ENCODE results near the gene TTC22. TPM values are rescaled to one million over a fixed set of nuclear protein-coding genes. Genes with fewer than 3 reads are reported as not detected.
A peak's percentile ranks its signal among the peaks of the same experiment; 100 is the strongest.

Gene TTC22
- total RNA-seq, 1 donor from 2014 or later, result not detected

GRCh38 chr1:54792686-54793282, 8.3 kb downstream of the TTC22 start:
- DNase-seq (ENCODE audit: extremely low spot score, unreplicated experiment), result no peak
- Mint-ChIP-seq H3K9me3 (ENCODE audit: unreplicated experiment) (no peaks in the 10 kb centered on the region), H3K4me1 (ENCODE audit: unreplicated experiment) (no peaks in the 10 kb centered on the region), H3K36me3 (ENCODE audit: unreplicated experiment) (no peaks in the 10 kb centered on the region), H3K27me3 (ENCODE audit: unreplicated experiment) (peaks cover 25% of the 10 kb centered on the region), H3K27ac (ENCODE audit: unreplicated experiment) (no peak overlapping the region), H3K4me3 (ENCODE audit: unreplicated experiment) (no peak overlapping the region)
- no peak for TF ChIP-seq CTCF (IDR thresholded peaks at IDR 0.05)

GRCh38 chr1:54791880-54792522, 9.1 kb downstream of the TTC22 start:
- no peaks in the 10 kb centered on the region for H3K4me1 Mint-ChIP-seq (ENCODE audit: unreplicated experiment)
- no peak overlapping the region for H3K27ac Mint-ChIP-seq (ENCODE audit: unreplicated experiment)
- peaks cover 25% of the 10 kb centered on the region for H3K27me3 Mint-ChIP-seq (ENCODE audit: unreplicated experiment)
- peak; percentile 50 for TF ChIP-seq CTCF (IDR thresholded peaks at IDR 0.05)
- DNase-seq (ENCODE audit: extremely low spot score, unreplicated experiment), result no peak
- no peaks in the 10 kb centered on the region for H3K9me3 Mint-ChIP-seq (ENCODE audit: unreplicated experiment)
- H3K4me3 Mint-ChIP-seq (ENCODE audit: unreplicated experiment), result no peak overlapping the region
- no peaks in the 10 kb centered on the region for H3K36me3 Mint-ChIP-seq (ENCODE audit: unreplicated experiment)

- no peaks in the 10 kb centered on the region for H3K9me3 Mint-ChIP-seq (ENCODE audit: unreplicated experiment)
- no peaks in the 10 kb centered on the region for H3K36me3 Mint-ChIP-seq (ENCODE audit: unreplicated experiment)
- peaks cover 26% of the 10 kb centered on the region for H3K27me3 Mint-ChIP-seq (ENCODE audit: unreplicated experiment)
- H3K27ac Mint-ChIP-seq (ENCODE audit: unreplicated experiment), result no peak overlapping the region
- no peaks in the 10 kb centered on the region for H3K4me1 Mint-ChIP-seq (ENCODE audit: unreplicated experiment)
- no peak for TF ChIP-seq CTCF (IDR thresholded peaks at IDR 0.05)
- no peak overlapping the region for H3K4me3 Mint-ChIP-seq (ENCODE audit: unreplicated experiment)
- DNase-seq (ENCODE audit: extremely low spot score, unreplicated experiment), result no peak
These were observed 12.7 kb downstream of the TTC22 start for GRCh38 chr1:54788459-54788858.

- Mint-ChIP-seq H3K4me3 (ENCODE audit: unreplicated experiment) (no peak overlapping the region), H3K27me3 (ENCODE audit: unreplicated experiment) (peaks cover 31% of the 10 kb centered on the region), H3K9me3 (ENCODE audit: unreplicated experiment) (no peaks in the 10 kb centered on the region), H3K4me1 (ENCODE audit: unreplicated experiment) (no peaks in the 10 kb centered on the region), H3K36me3 (ENCODE audit: unreplicated experiment) (no peaks in the 10 kb centered on the region), H3K27ac (ENCODE audit: unreplicated experiment) (no peak overlapping the region)
- DNase-seq (ENCODE audit: extremely low spot score, unreplicated experiment), result no peak
- TF ChIP-seq CTCF (IDR thresholded peaks at IDR 0.05), result no peak
These were observed 13.5 kb downstream of the TTC22 start for GRCh38 chr1:54787604-54788003.

- Mint-ChIP-seq H3K27ac (ENCODE audit: unreplicated experiment) (no peak overlapping the region), H3K4me3 (ENCODE audit: unreplicated experiment) (no peak overlapping the region)
- no peak for DNase-seq (ENCODE audit: extremely low spot score, unreplicated experiment)
These were observed 14.3 kb downstream of the TTC22 start for GRCh38 chr1:54786778-54787177.

More at GRCh38 chr1:54786778-54787177, 14.3 kb downstream of the TTC22 start:
- Mint-ChIP-seq H3K27me3 (ENCODE audit: unreplicated experiment) (peaks cover 35% of the 10 kb centered on the region), H3K4me1 (ENCODE audit: unreplicated experiment) (no peaks in the 10 kb centered on the region), H3K36me3 (ENCODE audit: unreplicated experiment) (no peaks in the 10 kb centered on the region), H3K9me3 (ENCODE audit: unreplicated experiment) (no peaks in the 10 kb centered on the region)
- TF ChIP-seq CTCF (IDR thresholded peaks at IDR 0.05), result no peak

Measured in osteocyte (in vitro differentiated cells).